Kidney (tissue), 14 donors: ENCODE results near the gene MYL6B. TPM values are rescaled to one million over a fixed set of nuclear protein-coding genes. Genes with fewer than 3 reads are reported as not detected.
A peak's percentile ranks its signal among the peaks of the same experiment; 100 is the strongest.

ENCODE experiments used
- DNase-seq, 5 donors: peaks; one replicate each; pipeline ENCODE4 v3.0.0-alpha.2; 2013 to 2020
- FAIRE-seq: peaks from 2 replicates; lab custom pipeline; 2012; peaks lifted over from hg19 to GRCh38; lab: Jason Lieb, UNC
- H3K27ac ChIP-seq, 2 donors: one replicate each; pipeline ENCODE4 v1.7.0; 2013; ENCODE audit warnings: low read depth in 2 of 2, low read length in 2 of 2, inconsistent platforms in 1 of 2
- H3K27me3 ChIP-seq: one replicate; pipeline ENCODE4 v1.7.1; 2013; ENCODE audit warnings: low read length, inconsistent platforms; ENCODE audit not compliant: control insufficient read depth, insufficient read depth
- H3K36me3 ChIP-seq, 3 donors: one replicate each; pipeline versions ENCODE4 v1.7.0 to v1.7.1; 2013; ENCODE audit warnings: low read length in 3 of 3, control low read depth in 1 of 3, inconsistent platforms in 1 of 3; ENCODE audit not compliant: insufficient read depth in 3 of 3, control insufficient read depth in 2 of 3
- H3K4me1 ChIP-seq, 3 donors: one replicate each; pipeline versions ENCODE4 v1.7.0 to v1.7.1; 2013; ENCODE audit warnings: low read length in 3 of 3, inconsistent platforms in 1 of 3, low read depth in 1 of 3; ENCODE audit not compliant: control insufficient read depth in 2 of 3, insufficient read depth in 2 of 3
- H3K4me3 ChIP-seq, 3 donors: one replicate each; pipeline versions ENCODE4 v1.7.0 to v1.8.1; 2013; ENCODE audit warnings: low read length in 3 of 3, control low read depth in 1 of 3, inconsistent platforms in 1 of 3
- H3K9ac ChIP-seq, 3 donors: one replicate each; pipeline versions ENCODE4 v1.7.0 to v1.7.1; 2013; ENCODE audit warnings: low read length in 3 of 3, control low read depth in 1 of 3, inconsistent platforms in 1 of 3
- H3K9me3 ChIP-seq, 3 donors: one replicate each; pipeline versions ENCODE4 v1.7.0 to v1.7.1; 2013; ENCODE audit warnings: low read length in 3 of 3, control low read depth in 1 of 3, inconsistent platforms in 1 of 3; ENCODE audit not compliant: control insufficient read depth in 2 of 3, insufficient read depth in 1 of 3
- CTCF ChIP-seq: IDR thresholded peaks from 3 replicates; pipeline ENCODE4 v1.5.1; 2012; ENCODE audit warnings: mild to moderate bottlenecking, moderate library complexity, borderline replicate concordance; ENCODE audit not compliant: insufficient read depth; ENCODE audit errors: extremely low read depth
- intact Hi-C: fragments of 100-400 bp; cut with DNase I; formaldehyde crosslinking; loops from one replicate; pipeline ENCODE4 v1.11.1; 2022
- polyA plus RNA-seq: library from polyadenylated mRNA; stranded (reverse); fragments of 350-450 nt; fragmentation: Illumina TruSeq; extraction: RNeasy Lipid Tissue Mini Kit (QIAGEN cat#74804); gene quantifications from one replicate; pipeline ENCODE4 v1.2.3, GENCODE V29; 2014; ENCODE audit warnings: low read depth, low replicate concordance; ENCODE audit not compliant: insufficient read depth
- total RNA-seq: library from RNA; stranded (reverse); fragmentation: NEBNext Ultra II Directional; extraction: Animal tissue kit (Norgen Biotek cat#: 25700); gene quantifications from one replicate; pipeline ENCODE4 v1.2.1, GENCODE V29; 2021
- donor health status: control.
- donor health status: control.
- donor health status: control.
- donor health status: control.
- donor health status: control.
- donor health status: DM: yes; HTN: yes; CAD: no.
- donor health status: Normal renal cell carcinoma (clear cell type).

MYL6B gene
- total and polyA plus RNA-seq, 2 donors from 2014 or later = 48.2 to 142 TPM

- no peak for TF ChIP-seq CTCF
- intact Hi-C loops = no loop called here
- peaks cover 9 to 43% (median 33%) of the 10 kb centered on the region in 3 donors for H3K36me3 ChIP-seq
Observed at GRCh38 chr12:56159482-56160192, 7.2 kb downstream of the MYL6B start.

GRCh38 chr12:56160193-56160763 lies 7.9 kb downstream of the MYL6B start:
- Histone ChIP-seq H3K9ac (peak overlapping the region in 2 of 3 donors; percentile 99 to 100), H3K36me3 (peaks cover 9 to 48% (median 35%) of the 10 kb centered on the region in 3 donors), H3K9me3 (no peaks in the 10 kb centered on the region), H3K27me3 (no peaks in the 10 kb centered on the region), H3K4me3 (peak overlapping the region; percentile 3 to 100 (median 95)), H3K27ac (peak overlapping the region; percentile 98 to 100), H3K4me1 (peaks cover 2 to 23% (median 22%) of the 10 kb centered on the region in 3 donors)
- FAIRE-seq (no peak), DNase-seq (peak in 1 of 5 donors; percentile 83)
- no peak for TF ChIP-seq CTCF
- intact Hi-C loops = no loop called here

More at GRCh38 chr12:56159482-56160192, 7.2 kb downstream of the MYL6B start:
- FAIRE-seq = no peak
- H3K9me3 ChIP-seq = no peaks in the 10 kb centered on the region
- H3K9ac ChIP-seq = peak overlapping the region; percentile 90 to 100 (median 99)
- no peak for DNase-seq
- H3K27ac ChIP-seq = peak overlapping the region; percentile 98 to 100
- no peaks in the 10 kb centered on the region for H3K27me3 ChIP-seq
- peak overlapping the region; percentile 95 to 100 (median 98) for H3K4me3 ChIP-seq
- peaks cover 2 to 25% (median 23%) of the 10 kb centered on the region in 3 donors for H3K4me1 ChIP-seq

GRCh38 chr12:56160894-56161689 lies 8.7 kb downstream of the MYL6B start:
- Histone ChIP-seq H3K9me3 (no peaks in the 10 kb centered on the region), H3K27ac (peak overlapping the region; percentile 98 to 100), H3K4me3 (peak overlapping the region in 2 of 3 donors; percentile 95 to 100), H3K4me1 (peaks cover 2 to 23% (median 21%) of the 10 kb centered on the region in 3 donors), H3K36me3 (peaks cover 11 to 53% (median 36%) of the 10 kb centered on the region in 3 donors), H3K27me3 (no peaks in the 10 kb centered on the region), H3K9ac (peak overlapping the region in 2 of 3 donors; percentile 15 to 99)
- DNase-seq (no peak), FAIRE-seq (no peak)
- intact Hi-C loops = no loop called here
- no peak for TF ChIP-seq CTCF
